Inflammatory macrophage treated with lipopolysaccharide for 4 hours (primary cell): ENCODE data around the gene KLHDC1.
"Not testable (repeated sequence)": the region's sequence is repeated elsewhere in the genome, so short reads cannot be mapped to it uniquely, and the experiment has no call there.

ENCODE experiments used
- DNase-seq: peaks from one replicate; pipeline ENCODE4 v3.0.0-alpha.2; 2020

KLHDC1 gene

GRCh38 chr14:49692811-49693734 lies at the start of gene KLHDC1:
Gene KLHDC1, plus strand, starts transcription at chr14:49693120. Its CDS starts 75 bp downstream, at chr14:49693195.
- peak; percentile 72 for DNase-seq

- no peak for DNase-seq
Measured at GRCh38 chr14:49653508-49653907, 39.4 kb upstream of the KLHDC1 start.

GRCh38 chr14:49654511-49654910 lies 38.4 kb upstream of the KLHDC1 start:
- DNase-seq: no peak

GRCh38 chr14:49657500-49657899 lies 35.4 kb upstream of the KLHDC1 start:
- not testable (repeated sequence) for DNase-seq

GRCh38 chr14:49659526-49660455 lies 33.1 kb upstream of the KLHDC1 start:
- DNase-seq: no peak

- DNase-seq: no peak
Measured at GRCh38 chr14:49670475-49670874, 22.4 kb upstream of the KLHDC1 start.

- no peak for DNase-seq
Measured at GRCh38 chr14:49673586-49673985, 19.3 kb upstream of the KLHDC1 start.

- no peak for DNase-seq
Measured at GRCh38 chr14:49677643-49678042, 15.3 kb upstream of the KLHDC1 start.

- no peak for DNase-seq
Measured at GRCh38 chr14:49679271-49679670, 13.6 kb upstream of the KLHDC1 start.

GRCh38 chr14:49686425-49686824 lies 6.5 kb upstream of the KLHDC1 start:
- DNase-seq: no peak

GRCh38 chr14:49687942-49688700 lies 4.8 kb upstream of the KLHDC1 start, which contains the start of gene POLE2:
Gene POLE2, minus strand, starts transcription at chr14:49688214. Its CDS starts 11 bp downstream, at chr14:49688203.
- peak; percentile 62 for DNase-seq

- DNase-seq: no peak
Measured at GRCh38 chr14:49688701-49689030, 4.3 kb upstream of the KLHDC1 start.

- no peak for DNase-seq
Measured at GRCh38 chr14:49691031-49691430, 1.9 kb upstream of the KLHDC1 start.

- DNase-seq: peak; percentile 2
Measured at GRCh38 chr14:49692193-49692757, 645 bp upstream of the KLHDC1 start.

- DNase-seq: not testable (repeated sequence)
Measured at GRCh38 chr14:49693735-49694124, 810 bp downstream of the KLHDC1 start.

- DNase-seq: no peak
Measured at GRCh38 chr14:49702725-49703124, 9.8 kb downstream of the KLHDC1 start.

- no peak for DNase-seq
Measured at GRCh38 chr14:49703965-49704364, 11.0 kb downstream of the KLHDC1 start.

GRCh38 chr14:49704471-49704870 lies 11.6 kb downstream of the KLHDC1 start:
- DNase-seq: not testable (repeated sequence)

- not testable (repeated sequence) for DNase-seq
Measured at GRCh38 chr14:49710993-49711392, 18.1 kb downstream of the KLHDC1 start.

- no peak for DNase-seq
Measured at GRCh38 chr14:49720744-49721143, 27.8 kb downstream of the KLHDC1 start.

GRCh38 chr14:49721733-49722435 lies 29.0 kb downstream of the KLHDC1 start:
- not testable (repeated sequence) for DNase-seq

- DNase-seq: no peak
Measured at GRCh38 chr14:49727171-49727570, 34.3 kb downstream of the KLHDC1 start.
